AG04450 (cell line): ENCODE data around the gene NANOG. TPM values are rescaled to one million over a fixed set of nuclear protein-coding genes. Genes with fewer than 3 reads are reported as not detected.
"Not testable (repeated sequence)": the region's sequence is repeated elsewhere in the genome, so short reads cannot be mapped to it uniquely, and the experiment has no call there.

Experiments used
- CTCF ChIA-PET: fragments of 300-600, 350-600 bp; formaldehyde crosslinking; extraction: SDS; loops from one replicate; lab custom pipeline; 2022; ENCODE audit warnings: antibody characterized with exemption, inconsistent platforms; lab: Charles Lee
- POLR2A ChIA-PET: fragments of 350-600 bp; formaldehyde crosslinking; extraction: SDS; loops from one replicate; lab custom pipeline; 2021; ENCODE audit warnings: antibody characterized with exemption, inconsistent platforms; lab: Yijun Ruan, JAX
- DNase-seq: peaks from one replicate; pipeline ENCODE4 v3.0.0-alpha.2; 2011; ENCODE audit warnings: low read depth, low spot score
- H3K27ac ChIP-seq: one replicate; pipeline ENCODE4 v1.5.1; 2012; ENCODE audit warnings: low read depth, low read length, control low read depth
- H3K27me3 ChIP-seq: one replicate; pipeline ENCODE4 v1.6.0; 2012; ENCODE audit warnings: low read length; ENCODE audit not compliant: control insufficient read depth, insufficient read depth
- H3K4me3 ChIP-seq: 2 replicates; pipeline ENCODE4 v1.5.1; 2011; ENCODE audit warnings: mild to moderate bottlenecking, low read depth, low read length, control low read depth
- H3K9me3 ChIP-seq: 2 replicates; pipeline ENCODE4 v1.5.1; 2012; ENCODE audit warnings: low read length; ENCODE audit not compliant: control insufficient read depth, insufficient read depth
- CTCF ChIP-seq: IDR thresholded peaks from 2 replicates; pipeline ENCODE4 v1.5.1; 2011; ENCODE audit warnings: low read depth, low read length, control low read depth, inconsistent platforms
- polyA plus RNA-seq: library from polyadenylated mRNA; depleted of rRNA; stranded (reverse); fragments of >200 nt; gene quantifications from 2 replicates; pipeline ENCODE4 v1.2.3, GENCODE V29; 2011

Gene NANOG
- polyA plus RNA-seq, 1 experiment: not detected

- H3K4me3 ChIP-seq: no peak overlapping the region
- POLR2A ChIA-PET: no interaction called here
- no peak overlapping the region for H3K27ac ChIP-seq
- CTCF ChIA-PET: no interaction called here
- no peak for DNase-seq
- H3K27me3 ChIP-seq: no peaks in the 10 kb centered on the region
- no peak for TF ChIP-seq CTCF
- 0 out of 2 replicates have a peak, but pooled peaks cover 3% of the 10 kb centered on the region for H3K9me3 ChIP-seq
Observed at GRCh38 chr12:7781274-7781673, 7.9 kb upstream of the NANOG start.

- Histone ChIP-seq H3K9me3 (0 out of 2 replicates have a peak, but pooled peaks cover 3% of the 10 kb centered on the region), H3K27me3 (no peaks in the 10 kb centered on the region), H3K4me3 (no peak overlapping the region), H3K27ac (no peak overlapping the region)
- DNase-seq: no peak
- CTCF ChIA-PET: no interaction called here
- no peak for TF ChIP-seq CTCF
- POLR2A ChIA-PET: no interaction called here
Observed at GRCh38 chr12:7782055-7782454, 7.1 kb upstream of the NANOG start.

GRCh38 chr12:7783433-7783832 is 5.8 kb upstream of the NANOG start:
- H3K4me3 ChIP-seq, H3K27me3 ChIP-seq, DNase-seq, CTCF ChIA-PET, POLR2A ChIA-PET, H3K27ac ChIP-seq, H3K9me3 ChIP-seq: not testable (repeated sequence)

- Histone ChIP-seq H3K9me3 (0 out of 2 replicates have a peak, but pooled peaks cover 3% of the 10 kb centered on the region), H3K27me3 (peaks cover 7% of the 10 kb centered on the region), H3K27ac (no peak overlapping the region), H3K4me3 (no peak overlapping the region)
- CTCF ChIA-PET: no interaction called here
- POLR2A ChIA-PET: no interaction called here
- DNase-seq: no peak
- TF ChIP-seq CTCF: no peak
Observed at GRCh38 chr12:7784701-7785100, 4.5 kb upstream of the NANOG start.

- TF ChIP-seq CTCF: no peak
- H3K27me3 ChIP-seq: peaks cover 7% of the 10 kb centered on the region
- no peak overlapping the region for H3K4me3 ChIP-seq
- no peak for DNase-seq
- ChIA-PET CTCF (interaction anchor here (0.7 to 1.4 kb wide), 2 partner anchors 9 to 18 kb away, joined by 3 to 7 read pairs; no protein-coding TSS in a partner anchor), POLR2A (no interaction called here)
- no peak overlapping the region for H3K27ac ChIP-seq
- no peaks in the 10 kb centered on the region for H3K9me3 ChIP-seq
Observed at GRCh38 chr12:7787574-7788293, 1.5 kb upstream of the NANOG start.
